ENCODE data around the gene MTHFD2L. TPM values are rescaled to one million over a fixed set of nuclear protein-coding genes. Genes with fewer than 3 reads are reported as not detected.

MTHFD2L gene
- total RNA-seq, 4 donors from 2014 or later, result 11.4 to 23.7 (median 17.8) TPM

- no peak for DNase-seq (ENCODE audit: low spot score in 2 of 2)
- no peak overlapping the region for H3K4me3 ChIP-seq
- TF ChIP-seq EP300 (IDR thresholded peaks at IDR 0.05), result no peak
- TF ChIP-seq POLR2A (IDR thresholded peaks at IDR 0.05), result no peak
- no peak for TF ChIP-seq CTCF (IDR thresholded peaks at IDR 0.05)
- H3K9me3 ChIP-seq, result no peaks in the 10 kb centered on the region
- H3K4me1 ChIP-seq, result no peaks in the 10 kb centered on the region
- peaks cover 0 to 19% (median 0%) of the 10 kb centered on the region in 3 donors for H3K36me3 ChIP-seq
- H3K27me3 ChIP-seq, result no peaks in the 10 kb centered on the region
- H3K27ac ChIP-seq, result no peak overlapping the region
- 68 to 74% methylated on average over 1 of the region's 1 CpG for WGBS, 2 donors
These were observed 8.2 kb downstream of the MTHFD2L start for GRCh38 chr4:74166135-74166534.

DNA sequence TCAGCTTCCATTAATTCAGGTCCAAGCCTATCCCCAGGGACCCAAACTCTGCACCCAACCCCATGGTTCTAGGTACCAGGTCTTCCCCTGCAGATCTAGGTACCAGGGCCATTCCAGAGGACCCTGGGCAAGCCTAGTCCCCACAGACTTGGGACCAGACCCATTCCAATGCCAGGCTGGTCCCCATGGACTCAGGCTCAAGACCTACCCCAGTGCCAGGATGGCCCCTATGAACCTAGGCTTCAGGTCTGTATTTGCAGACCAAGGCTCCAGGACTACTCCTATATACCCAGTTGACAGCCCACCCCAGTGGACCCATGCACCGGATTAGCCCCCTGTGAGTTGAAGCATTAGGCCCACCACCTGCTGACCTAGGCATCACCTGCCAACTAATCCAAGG is 8.9 kb downstream of the MTHFD2L start:
- DNase-seq (ENCODE audit: low spot score in 2 of 2), result no peak
- TF ChIP-seq CTCF (IDR thresholded peaks at IDR 0.05) (no peak), EP300 (IDR thresholded peaks at IDR 0.05) (no peak), POLR2A (IDR thresholded peaks at IDR 0.05) (no peak)

GRCh38 chr4:74167585-74167984 is 9.7 kb downstream of the MTHFD2L start:
- WGBS, 2 donors, result 95 to 96% methylated on average over 2 of the region's 2 CpGs
- no peaks in the 10 kb centered on the region for H3K4me1 ChIP-seq
- peaks cover 0 to 9% (median 0%) of the 10 kb centered on the region in 3 donors for H3K36me3 ChIP-seq
- no peaks in the 10 kb centered on the region for H3K9me3 ChIP-seq
- H3K27me3 ChIP-seq, result no peaks in the 10 kb centered on the region
- no peak overlapping the region for H3K4me3 ChIP-seq
- TF ChIP-seq CTCF (IDR thresholded peaks at IDR 0.05) (no peak), POLR2A (IDR thresholded peaks at IDR 0.05) (no peak), EP300 (IDR thresholded peaks at IDR 0.05) (no peak)
- H3K27ac ChIP-seq, result no peak overlapping the region
- no peak for DNase-seq (ENCODE audit: low spot score in 2 of 2)

More for the DNA sequence above, 8.9 kb downstream of the MTHFD2L start:
- Histone ChIP-seq H3K36me3 (peaks cover 0 to 15% (median 0%) of the 10 kb centered on the region in 3 donors), H3K27ac (no peak overlapping the region), H3K4me1 (no peaks in the 10 kb centered on the region), H3K9me3 (no peaks in the 10 kb centered on the region), H3K4me3 (no peak overlapping the region), H3K27me3 (no peaks in the 10 kb centered on the region)
- 100% methylated on average over 1 of the region's 1 CpG for WGBS, 2 donors

- WGBS, 2 donors, result 79 to 84% methylated on average over 2 of the region's 2 CpGs
- Histone ChIP-seq H3K4me1 (no peaks in the 10 kb centered on the region), H3K9me3 (no peaks in the 10 kb centered on the region), H3K27me3 (no peaks in the 10 kb centered on the region), H3K4me3 (no peak overlapping the region), H3K36me3 (peaks cover 0 to 9% (median 0%) of the 10 kb centered on the region in 3 donors), H3K27ac (no peak overlapping the region)
- DNase-seq (ENCODE audit: low spot score in 2 of 2), result no peak
- TF ChIP-seq EP300 (IDR thresholded peaks at IDR 0.05) (no peak), CTCF (IDR thresholded peaks at IDR 0.05) (no peak), POLR2A (IDR thresholded peaks at IDR 0.05) (no peak)
These were observed 10.9 kb downstream of the MTHFD2L start for GRCh38 chr4:74168841-74169240.

GRCh38 chr4:74173321-74173720 is 15.4 kb downstream of the MTHFD2L start:
- WGBS, 2 donors, result 85 to 89% methylated on average over 5 of the region's 5 CpGs
- Histone ChIP-seq H3K4me1 (no peaks in the 10 kb centered on the region), H3K4me3 (no peak overlapping the region), H3K27me3 (no peaks in the 10 kb centered on the region), H3K9me3 (no peaks in the 10 kb centered on the region), H3K27ac (no peak overlapping the region), H3K36me3 (peaks cover 0 to 9% (median 0%) of the 10 kb centered on the region in 3 donors)
- TF ChIP-seq CTCF (IDR thresholded peaks at IDR 0.05) (no peak), EP300 (IDR thresholded peaks at IDR 0.05) (no peak), POLR2A (IDR thresholded peaks at IDR 0.05) (no peak)
- DNase-seq (ENCODE audit: low spot score in 2 of 2), result no peak
